ENCODE results near the gene HDGFL2.
"Not testable (repeated sequence)": the region's sequence is repeated elsewhere in the genome, so short reads cannot be mapped to it uniquely, and the experiment has no call there.

The HDGFL2 gene

DNA sequence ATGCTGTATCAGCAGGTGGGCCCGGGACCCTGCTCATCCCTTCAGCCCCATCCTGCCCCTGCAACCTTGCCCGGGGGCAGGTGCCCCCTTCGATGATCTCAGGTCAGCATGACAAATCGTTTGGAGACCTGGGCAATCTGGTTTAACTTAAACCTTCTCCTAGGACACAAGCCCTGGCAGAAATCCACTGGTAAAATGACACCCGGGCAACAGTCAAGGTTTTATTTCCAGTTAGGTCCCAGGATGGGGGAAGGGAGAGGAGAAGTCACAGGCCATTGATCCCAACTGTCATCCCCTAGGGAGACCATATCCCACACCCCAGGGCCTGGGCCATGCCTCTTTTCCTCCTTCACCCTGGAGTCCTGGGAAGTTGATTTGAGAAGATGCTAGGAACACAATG lies 64.7 kb downstream of the HDGFL2 start:
- DNase-seq = no peak

DNA sequence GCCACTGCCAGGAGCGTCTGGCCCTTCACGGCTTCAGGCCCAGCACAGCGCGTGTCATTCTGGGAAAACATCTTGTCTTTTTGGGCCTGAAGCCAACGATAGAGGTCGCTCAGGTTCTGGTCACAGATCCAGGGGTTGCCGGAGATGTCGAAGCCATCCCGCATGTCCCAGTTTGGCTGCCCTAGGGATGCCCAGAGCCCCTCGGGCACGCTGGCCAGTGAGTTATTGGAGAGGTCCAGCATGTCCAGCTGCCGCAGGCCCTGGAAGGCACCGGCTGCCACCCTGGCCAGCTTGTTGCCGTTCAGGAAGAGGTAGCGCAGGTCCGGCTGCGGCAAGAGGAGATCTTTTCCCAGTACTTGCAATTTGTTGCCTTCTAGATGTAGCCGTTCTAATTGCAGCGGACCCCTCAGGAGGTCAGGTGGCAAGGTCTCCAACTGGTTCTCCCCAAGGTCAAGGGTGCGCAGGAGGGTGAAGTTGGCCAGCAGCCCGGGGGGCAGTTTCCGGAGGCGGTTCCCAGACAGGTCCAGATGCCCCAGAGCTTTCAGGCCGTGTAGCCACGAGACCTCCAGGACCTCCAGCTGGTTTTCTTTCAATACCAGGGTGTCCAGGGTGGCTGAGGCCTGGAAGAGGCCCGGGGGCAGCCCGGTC lies 66.0 kb downstream of the HDGFL2 start:
- DNase-seq = no peak

DNA sequence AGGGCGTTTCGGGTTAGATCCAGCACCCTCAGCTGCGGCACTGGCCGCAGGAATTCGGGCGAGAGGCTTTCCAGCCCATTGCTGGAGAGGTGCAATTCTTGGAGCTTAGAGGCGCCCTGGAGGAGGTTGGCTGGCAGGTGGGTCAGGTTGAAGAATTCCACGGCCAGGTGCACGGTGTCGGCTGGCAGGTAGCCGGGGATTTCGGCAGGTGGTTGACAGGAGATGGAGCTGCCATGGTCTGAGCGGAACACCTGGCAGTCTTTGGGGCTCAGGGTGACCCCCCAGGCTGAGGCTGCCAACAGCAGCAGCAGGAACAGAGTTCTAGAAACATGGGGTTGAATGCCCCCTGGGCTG lies 66.5 kb downstream of the HDGFL2 start:
- DNase-seq = no peak

DNA sequence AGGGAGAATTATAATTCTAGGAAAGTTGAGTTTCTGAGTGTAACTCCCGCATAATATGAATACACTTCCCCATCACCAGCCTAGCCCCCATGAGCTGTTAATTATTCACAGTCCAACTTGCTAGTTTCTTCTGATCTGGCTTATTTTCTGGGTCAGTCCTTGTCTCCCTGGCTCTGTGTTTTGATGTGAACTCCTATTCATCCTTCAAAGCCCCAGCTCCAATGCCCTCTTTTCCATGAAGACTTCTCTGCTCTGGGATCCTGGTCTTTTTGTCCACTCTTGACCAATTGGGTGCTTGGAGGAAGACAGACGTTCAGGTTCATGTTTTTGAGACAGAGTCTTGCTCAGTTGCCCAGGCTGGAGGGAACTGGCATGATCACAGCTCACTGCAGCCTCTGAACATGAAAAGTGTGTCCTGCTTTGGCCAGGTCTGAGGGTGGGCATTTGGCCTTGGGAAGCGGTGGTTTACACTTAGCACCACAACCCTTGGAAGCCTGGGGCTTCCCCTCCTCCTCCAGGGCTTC lies 67.1 kb downstream of the HDGFL2 start:
- DNase-seq = no peak

DNA sequence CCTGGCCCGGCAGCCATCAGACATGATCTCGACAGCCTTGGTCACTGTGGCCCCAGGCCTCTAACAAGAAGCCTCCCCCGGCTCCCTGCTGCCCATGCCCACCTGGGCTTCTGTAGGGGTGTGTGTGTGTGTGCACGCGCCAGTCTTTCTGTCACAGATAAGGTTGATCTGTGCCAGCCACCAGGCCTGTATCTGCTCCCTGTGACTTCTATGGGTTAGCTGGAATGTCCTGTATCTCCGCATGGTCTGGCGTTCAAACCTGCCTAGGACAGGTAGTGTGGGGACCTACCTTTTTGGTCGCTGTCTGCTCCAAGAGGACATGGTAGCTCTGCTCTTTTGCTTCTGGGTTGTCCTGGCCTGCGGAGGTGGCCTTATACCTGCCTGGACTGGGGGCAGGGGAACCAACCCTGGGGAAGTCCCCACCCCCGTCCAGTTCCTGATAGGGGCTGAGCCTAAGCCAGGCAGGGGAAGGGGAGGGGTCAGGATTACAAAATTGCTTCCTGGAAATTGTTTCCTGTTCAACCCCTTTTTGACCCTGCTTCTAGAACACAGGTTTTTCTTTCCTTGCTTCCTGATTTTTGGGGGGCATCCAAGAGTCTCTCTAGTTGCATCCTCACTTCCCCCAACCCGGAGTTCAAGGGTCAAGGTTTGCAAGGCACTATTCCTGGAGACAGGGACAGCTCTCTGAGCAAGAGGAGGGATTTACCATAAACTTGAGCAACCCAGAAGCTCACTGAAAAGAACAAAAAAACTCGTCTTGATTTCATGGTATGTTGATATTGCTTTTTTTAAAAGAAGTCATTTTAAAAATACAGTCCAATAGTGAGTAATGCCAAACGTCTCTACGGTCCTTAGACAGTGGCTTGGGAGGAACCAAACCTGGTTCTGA lies 67.8 kb downstream of the HDGFL2 start, which contains the start of gene LRG1:
Gene LRG1 (minus strand): TSS at position 344 of the 889 bp plus-strand sequence. CDS start 23 bp downstream, at position 321.
- no peak for DNase-seq

DNA sequence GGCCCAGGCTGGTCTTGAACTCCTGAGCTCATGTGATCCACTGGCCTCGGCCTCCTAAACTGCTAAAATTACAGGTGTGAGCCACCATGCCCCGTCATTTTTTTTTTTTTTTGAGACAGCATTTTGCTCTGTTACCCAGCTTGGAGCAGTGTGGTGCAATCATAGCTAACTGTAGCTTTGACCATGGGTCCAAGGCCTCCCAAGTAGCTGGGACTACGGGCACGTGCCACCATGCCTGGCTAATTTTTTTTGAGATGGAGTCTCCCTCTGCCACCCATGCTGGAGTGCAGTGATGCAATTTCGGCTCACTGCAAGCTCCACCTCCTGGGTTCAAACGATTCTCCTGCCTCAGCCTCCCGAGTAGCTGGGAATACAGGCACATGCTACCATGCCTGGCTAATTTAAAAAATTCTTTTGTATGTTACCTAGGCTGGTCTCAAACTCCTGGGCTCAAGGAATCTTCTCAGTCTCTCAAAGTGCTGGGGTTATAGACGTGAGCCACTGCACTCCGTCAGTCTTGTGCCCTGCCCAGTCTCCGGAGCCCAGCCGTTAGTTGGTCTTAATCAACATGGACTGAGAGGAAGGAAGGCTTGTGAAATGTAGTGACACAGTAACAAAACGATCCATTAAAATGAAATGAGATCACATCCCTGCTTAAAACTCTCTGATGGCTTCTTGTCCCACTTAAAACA lies 69.2 kb downstream of the HDGFL2 start:
- DNase-seq = no peak

DNA sequence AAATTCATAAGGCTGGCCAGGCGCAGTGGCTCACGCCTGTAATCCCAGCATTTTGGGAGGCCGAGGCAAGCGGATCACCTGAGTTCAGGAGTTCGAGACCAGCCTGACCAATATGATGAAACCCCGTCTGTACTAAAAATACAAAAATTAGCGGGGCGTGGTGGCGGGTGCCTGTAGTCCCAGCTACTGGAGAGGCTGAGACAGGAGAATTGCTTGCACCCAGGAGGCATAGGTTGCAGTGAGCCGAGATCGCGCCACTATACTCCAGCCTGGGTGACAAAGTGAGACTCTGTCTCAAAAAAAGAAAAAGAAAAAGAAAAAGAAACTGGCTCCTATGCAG lies 69.7 kb downstream of the HDGFL2 start:
- not testable (repeated sequence) for DNase-seq

DNA sequence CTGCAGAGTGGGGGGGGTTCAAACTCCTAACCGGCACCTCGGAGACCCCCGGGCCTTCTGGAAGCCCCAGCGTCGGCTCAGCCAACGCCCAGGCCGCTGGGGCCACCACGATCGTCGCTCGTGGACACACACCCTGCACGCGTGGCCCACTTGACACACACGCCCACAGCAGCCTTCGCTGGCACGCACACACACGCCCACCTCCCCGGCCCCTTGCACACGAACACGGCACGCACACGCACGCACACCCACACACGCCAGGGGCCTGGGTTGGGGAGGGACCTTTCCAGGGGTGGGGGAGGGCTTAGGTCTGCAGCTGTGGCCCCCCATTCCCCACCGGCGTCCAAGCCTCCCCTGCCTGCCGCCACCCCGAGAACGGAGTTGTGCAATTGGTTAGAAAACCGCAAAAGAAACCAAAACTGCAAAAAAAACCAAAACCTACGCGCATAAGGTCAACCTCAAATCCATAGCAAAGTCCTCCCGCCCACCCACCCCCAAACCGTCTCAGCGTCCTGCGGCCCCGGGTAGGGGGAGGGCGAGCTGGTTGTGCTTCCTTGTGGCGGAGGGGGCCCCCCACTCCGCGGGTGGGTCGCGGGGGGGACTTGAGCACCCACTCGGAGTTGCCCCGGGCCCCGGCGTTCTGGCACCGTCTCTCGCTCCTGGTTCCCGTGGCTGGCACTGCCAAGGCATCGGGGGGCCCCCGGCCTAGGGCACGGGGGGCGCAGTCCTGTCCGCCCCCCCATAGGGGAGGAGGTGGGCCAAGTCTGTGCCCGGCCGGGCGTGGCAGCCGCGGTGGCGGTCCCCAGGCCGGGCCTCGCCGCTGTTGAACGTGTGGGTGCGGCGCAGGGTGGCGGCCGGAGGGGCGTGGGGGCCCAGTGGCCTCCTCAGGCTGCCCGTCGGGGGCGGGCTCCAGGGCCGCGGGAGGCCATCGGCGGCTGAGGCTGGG lies 71.1 kb downstream of the HDGFL2 start:
- no peak for DNase-seq

DNA sequence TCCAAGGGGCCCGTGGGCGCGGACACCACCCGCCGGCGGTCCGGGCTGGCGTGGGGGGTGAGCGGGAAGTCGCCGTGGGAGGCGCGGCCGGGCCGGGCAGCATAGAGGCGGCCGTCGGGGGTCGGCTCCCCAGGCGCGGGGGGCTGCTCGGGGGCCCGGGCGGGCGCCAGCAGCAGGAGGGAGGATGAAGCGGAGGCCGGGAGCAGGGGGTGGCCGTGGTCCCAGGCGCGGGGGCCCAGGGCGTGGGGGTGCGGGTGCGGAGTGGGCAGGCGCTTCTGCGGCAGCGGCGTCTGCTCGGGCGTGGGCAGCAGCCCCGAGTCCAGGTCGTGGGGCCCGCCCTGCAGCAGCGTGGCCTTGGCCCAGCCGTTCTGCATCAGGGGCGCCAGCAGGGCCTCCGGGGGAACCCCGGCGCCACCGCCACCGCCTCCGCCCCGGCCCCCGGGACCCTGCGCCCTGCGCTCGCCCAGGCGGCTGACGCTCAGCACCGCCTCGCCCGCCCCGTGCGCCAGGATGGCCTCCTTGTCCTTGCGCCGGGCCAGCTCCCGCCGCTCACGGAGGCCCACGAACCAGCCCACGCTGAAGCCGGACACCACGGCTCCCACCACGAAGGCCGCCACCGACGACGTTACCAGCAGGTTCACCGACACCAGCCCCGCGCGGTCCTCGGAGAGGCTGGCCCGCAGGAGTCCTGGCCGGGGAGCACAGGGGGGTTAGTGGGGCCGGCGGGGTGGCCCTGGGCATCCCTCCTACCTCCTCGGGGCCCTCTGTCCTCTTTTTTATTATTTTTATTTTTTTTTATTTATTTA lies 71.9 kb downstream of the HDGFL2 start:
- no peak for DNase-seq

DNA sequence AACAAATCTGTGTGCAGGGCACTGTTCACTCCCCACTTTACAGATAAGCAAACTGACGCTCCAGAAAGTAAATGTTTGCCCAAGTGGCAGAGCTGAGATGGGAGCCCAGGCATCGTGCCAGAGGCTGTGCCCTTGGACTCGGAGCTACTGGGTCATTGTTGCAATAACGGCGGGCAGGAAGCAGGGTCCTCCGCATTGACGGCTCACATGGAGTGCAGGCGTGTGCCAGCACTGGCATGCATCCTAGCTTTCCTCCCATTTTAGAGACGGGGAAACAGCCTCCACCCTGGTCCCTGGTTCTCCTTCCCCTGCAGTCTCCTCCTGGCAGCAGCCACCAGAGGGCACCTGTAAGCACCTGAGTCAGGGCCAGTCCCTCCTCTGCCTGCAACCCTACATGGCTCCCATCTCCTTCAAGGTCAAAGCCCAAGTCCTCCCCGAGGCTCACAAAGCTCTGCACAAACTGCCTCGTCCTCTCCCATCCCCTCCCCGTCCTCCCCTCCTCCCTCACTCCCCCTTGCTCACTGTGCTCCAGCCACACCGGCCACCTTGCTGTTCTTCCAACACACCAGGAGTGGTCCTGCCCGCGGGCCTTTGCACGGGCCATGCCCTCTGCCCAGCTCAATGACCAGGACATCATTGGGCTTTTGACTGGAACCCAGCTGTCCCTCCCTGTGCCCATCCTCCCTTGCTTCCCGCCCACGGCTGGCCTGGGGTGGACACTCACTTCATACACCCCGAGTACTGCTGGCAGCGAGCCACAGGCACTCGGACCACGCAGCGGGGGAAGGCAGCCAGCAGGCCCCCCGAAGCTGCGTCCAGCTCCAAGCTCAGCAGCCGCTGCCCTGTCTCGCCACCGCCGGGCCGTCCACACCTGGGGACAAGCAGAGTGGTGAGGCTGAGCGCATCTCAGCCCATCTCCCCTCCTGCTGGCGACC lies 75.5 kb downstream of the HDGFL2 start:
- no peak for DNase-seq

DNA sequence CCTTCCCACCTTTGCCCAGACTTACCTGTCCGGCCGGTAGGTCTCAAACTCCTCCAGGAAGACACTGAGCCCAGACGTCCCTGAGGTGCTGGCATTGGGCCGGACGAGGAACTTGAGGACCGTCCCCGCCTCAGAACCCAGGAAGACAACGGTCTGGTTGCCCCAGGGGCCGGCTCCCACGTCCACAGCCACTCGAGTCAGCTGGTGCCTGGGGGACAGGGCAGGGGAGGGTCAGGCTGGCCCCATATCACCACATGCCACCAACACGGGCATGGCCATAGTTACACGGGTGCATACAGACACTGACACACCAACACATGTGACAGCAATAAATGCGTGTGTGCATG lies 76.1 kb downstream of the HDGFL2 start:
- no peak for DNase-seq

DNA sequence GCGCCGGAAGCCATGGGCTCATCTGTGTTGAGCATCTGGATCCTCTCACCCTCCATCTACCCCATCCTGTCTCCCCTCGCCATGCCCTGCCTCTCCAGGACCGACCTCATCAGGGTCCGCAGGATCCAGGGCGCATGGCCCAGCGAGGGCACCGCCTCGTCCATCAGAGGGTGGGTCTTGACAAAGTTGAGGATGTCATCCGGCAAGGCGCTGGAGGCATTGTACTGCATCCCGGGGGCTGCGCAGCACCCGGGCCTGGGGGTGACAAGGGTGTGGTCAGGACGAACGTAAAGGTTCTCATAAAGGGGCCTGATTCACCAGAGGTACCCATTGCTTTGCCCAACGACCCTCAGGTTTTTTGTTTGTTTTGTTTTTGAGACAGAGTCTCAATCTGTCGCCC lies 77.9 kb downstream of the HDGFL2 start:
- no peak for DNase-seq

DNA sequence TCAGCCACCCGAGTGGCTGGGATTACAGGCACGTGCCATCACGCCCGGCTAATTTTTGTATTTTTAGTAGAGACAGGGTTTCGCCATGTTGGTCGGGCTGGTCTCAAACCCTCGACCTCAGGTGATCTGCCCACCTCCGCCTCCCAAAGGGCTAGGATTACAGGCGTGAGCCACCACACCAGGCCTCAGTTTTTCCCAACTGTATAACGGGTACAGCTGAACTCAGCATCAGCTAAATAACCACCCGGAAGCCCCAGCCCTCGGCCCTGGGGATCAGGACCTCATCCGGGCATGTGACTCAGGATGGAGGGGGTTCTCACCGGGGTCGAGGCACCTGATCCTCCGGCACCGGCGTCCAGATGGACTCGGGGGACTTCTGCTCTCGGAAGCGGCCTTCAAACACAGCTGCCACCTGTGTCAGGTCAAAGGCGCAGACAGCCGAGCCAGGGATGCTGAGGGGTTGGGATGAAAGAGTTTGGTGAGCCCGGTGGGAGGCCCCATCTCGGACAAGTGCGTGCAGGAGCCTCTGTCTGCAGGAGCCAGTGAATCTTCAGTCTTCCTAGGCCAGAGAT lies 78.5 kb downstream of the HDGFL2 start:
- DNase-seq = no peak
